Breast epithelium (tissue), 3 donors: ENCODE measurements around the gene TTC22.

ENCODE experiments used
- CTCF ChIP-seq, 3 donors: fragments of 450-650 bp; IDR thresholded peaks; one replicate each; pipeline ENCODE4 v1.5.1; 2016 to 2017; ENCODE audit warnings: antibody characterized with exemption in 3 of 3, mild to moderate bottlenecking in 3 of 3, moderate library complexity in 3 of 3
- POLR2A ChIP-seq: fragments of 450-650 bp; IDR thresholded peaks from one replicate; pipeline ENCODE4 v1.6.1; 2016; ENCODE audit warnings: antibody characterized with exemption, mild to moderate bottlenecking, moderate library complexity
- POLR2AphosphoS5 ChIP-seq, 3 donors: sonication (generic); formaldehyde crosslinking; IDR thresholded peaks; one replicate each; pipeline ENCODE4 v1.6.1; 2017; ENCODE audit warnings: antibody characterized with exemption in 3 of 3

GRCh38 chr1:54777431-54777830 is 23.7 kb downstream of the TTC22 start:
- TF ChIP-seq CTCF (IDR thresholded peaks at IDR 0.05) (no peak), POLR2AphosphoS5 (IDR thresholded peaks at IDR 0.05) (no peak), POLR2A (no peak)
